GM23338 (cell line): ENCODE results near the gene OR1A1.

Experiments used
- ETS1 ChIP-seq: IDR thresholded peaks from 2 replicates; pipeline ENCODE4 v1.6.1; 2016; ENCODE audit warnings: antibody characterized with exemption
- EZH2 ChIP-seq: fragments of 200-600 bp; sonication (generic); IDR thresholded peaks from one replicate; pipeline ENCODE4 v1.8.0; 2017; ENCODE audit warnings: antibody characterized with exemption, mild to moderate bottlenecking, low read depth; ENCODE audit not compliant: unreplicated experiment
- ZNF114 ChIP-seq: fragments of 250-450 bp; sonication (Bioruptor Pico); IDR thresholded peaks from 2 replicates; pipeline ENCODE4 v1.5.0; 2020; ENCODE audit warnings: mild to moderate bottlenecking, moderate library complexity
- TF ChIP-seq, protein P1 (sequence below), 2 experiments: fragments of 200-600 bp in 1 of 2; sonication (generic) in 1 of 2; conservative IDR thresholded peaks; 2 replicates each; pipeline versions ENCODE4 v1.5.1 to v1.6.1; 2016 to 2017; ENCODE audit warnings: antibody characterized with exemption in 2 of 2, low read depth in 2 of 2, mild to moderate bottlenecking in 2 of 2, moderate library complexity in 1 of 2

DNA sequence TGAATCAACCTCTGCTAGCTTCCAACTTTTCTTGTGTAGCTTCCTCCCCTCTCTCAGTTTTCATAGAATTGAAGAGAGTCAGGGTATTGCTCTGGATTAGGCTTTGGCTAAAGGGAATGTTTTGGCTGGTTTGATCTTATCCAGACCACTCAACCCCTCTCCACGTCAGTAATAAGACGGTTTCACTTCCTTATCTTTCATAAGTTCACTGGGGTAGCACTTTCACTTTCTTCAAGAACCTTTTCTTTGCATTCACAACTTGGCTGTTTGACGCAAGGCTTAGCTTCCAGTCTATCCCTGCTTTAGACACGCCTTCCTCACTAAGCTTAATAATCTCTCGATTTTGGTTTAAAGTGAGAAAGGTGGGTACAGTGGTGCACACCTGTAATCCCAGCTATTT is 39.9 kb upstream of the OR1A1 start:
- TF ChIP-seq, protein P1, sequence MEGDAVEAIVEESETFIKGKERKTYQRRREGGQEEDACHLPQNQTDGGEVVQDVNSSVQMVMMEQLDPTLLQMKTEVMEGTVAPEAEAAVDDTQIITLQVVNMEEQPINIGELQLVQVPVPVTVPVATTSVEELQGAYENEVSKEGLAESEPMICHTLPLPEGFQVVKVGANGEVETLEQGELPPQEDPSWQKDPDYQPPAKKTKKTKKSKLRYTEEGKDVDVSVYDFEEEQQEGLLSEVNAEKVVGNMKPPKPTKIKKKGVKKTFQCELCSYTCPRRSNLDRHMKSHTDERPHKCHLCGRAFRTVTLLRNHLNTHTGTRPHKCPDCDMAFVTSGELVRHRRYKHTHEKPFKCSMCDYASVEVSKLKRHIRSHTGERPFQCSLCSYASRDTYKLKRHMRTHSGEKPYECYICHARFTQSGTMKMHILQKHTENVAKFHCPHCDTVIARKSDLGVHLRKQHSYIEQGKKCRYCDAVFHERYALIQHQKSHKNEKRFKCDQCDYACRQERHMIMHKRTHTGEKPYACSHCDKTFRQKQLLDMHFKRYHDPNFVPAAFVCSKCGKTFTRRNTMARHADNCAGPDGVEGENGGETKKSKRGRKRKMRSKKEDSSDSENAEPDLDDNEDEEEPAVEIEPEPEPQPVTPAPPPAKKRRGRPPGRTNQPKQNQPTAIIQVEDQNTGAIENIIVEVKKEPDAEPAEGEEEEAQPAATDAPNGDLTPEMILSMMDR (conservative IDR thresholded peaks at IDR 0.05; ENCODE audit: low read depth in 2 of 2), result no peak
- TF ChIP-seq ZNF114 (no peak), ETS1 (no peak), EZH2 (no peak)
